Measurements from ENCODE around the gene YWHAQ. TPM values are rescaled to one million over a fixed set of nuclear protein-coding genes. Genes with fewer than 3 reads are reported as not detected.
"Not testable (repeated sequence)": the region's sequence is repeated elsewhere in the genome, so short reads cannot be mapped to it uniquely, and the experiment has no call there.

The YWHAQ gene
- total RNA-seq, 1 donor from 2014 or later = 408 TPM

DNA sequence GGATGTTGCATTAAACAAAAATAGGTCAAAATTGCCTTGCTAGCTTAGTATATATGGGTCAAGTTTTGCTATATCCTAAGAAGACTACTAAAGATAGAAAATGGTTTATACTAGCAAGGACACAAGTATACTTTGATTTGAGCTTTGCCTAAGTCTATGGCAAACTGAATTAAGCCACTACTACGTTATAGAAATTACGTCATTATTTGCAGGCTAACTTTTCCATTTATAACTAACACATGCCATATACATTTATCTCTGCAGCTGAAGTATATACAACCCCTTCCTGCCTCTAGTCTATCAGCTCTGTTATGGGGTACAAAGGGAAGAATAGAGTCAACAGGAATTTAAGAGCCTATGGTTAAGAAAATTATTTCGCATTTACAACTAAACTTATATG lies 16.2 kb downstream of the YWHAQ start:
- H3K9ac ChIP-seq (ENCODE audit: low read length) = no peak overlapping the region
- peaks cover 5% of the 10 kb centered on the region for H3K36me3 ChIP-seq (ENCODE audit: insufficient read depth, low read length)
- DNase-seq (ENCODE audit: low read depth) (no peak), FAIRE-seq (no peak)
- H3K27ac Mint-ChIP-seq (ENCODE audit: unreplicated experiment) = no peak overlapping the region
- no peaks in the 10 kb centered on the region for H3K9me3 Mint-ChIP-seq (ENCODE audit: unreplicated experiment)
- no peak overlapping the region for H3K4me3 ChIP-seq (ENCODE audit: insufficient read depth, low read depth, low read length)
- no peaks in the 10 kb centered on the region for H3K9me3 ChIP-seq (ENCODE audit: insufficient read depth, low read depth, low read length)
- H3K79me2 ChIP-seq (ENCODE audit: insufficient read depth, low read length) = peaks cover 99% of the 10 kb centered on the region
- peaks cover 24% of the 10 kb centered on the region for H3K4me1 ChIP-seq (ENCODE audit: insufficient read depth, low read length)
- no peaks in the 10 kb centered on the region for H3K27me3 Mint-ChIP-seq (ENCODE audit: low read depth, unreplicated experiment)
- peaks cover 34% of the 10 kb centered on the region for H3K4me1 Mint-ChIP-seq (ENCODE audit: low read depth, unreplicated experiment)
- H4K20me1 ChIP-seq (ENCODE audit: insufficient read depth, low read length) = peaks cover 98% of the 10 kb centered on the region
- no peak overlapping the region for H3K27ac ChIP-seq (ENCODE audit: low read depth, low read length)
- peaks cover 3% of the 10 kb centered on the region for H3K36me3 Mint-ChIP-seq (ENCODE audit: low read depth, unreplicated experiment)
- H3K27me3 ChIP-seq (ENCODE audit: insufficient read depth, low read length) = no peaks in the 10 kb centered on the region
- H3K4me2 ChIP-seq (ENCODE audit: low read length) = no peak overlapping the region
- TF ChIP-seq EZH2 (IDR thresholded peaks at IDR 0.05; ENCODE audit: insufficient read depth, low read length) (no peak), CTCF (IDR thresholded peaks at IDR 0.05; ENCODE audit: insufficient read depth, low read depth, low read length) (no peak)
- no peak overlapping the region for H2AFZ ChIP-seq (ENCODE audit: low read depth, low read length)
- H3K4me3 Mint-ChIP-seq (ENCODE audit: unreplicated experiment) = no peak overlapping the region

GRCh38 chr2:9613291-9613690 lies 17.5 kb downstream of the YWHAQ start:
- no peak overlapping the region for H3K27ac ChIP-seq (ENCODE audit: low read depth, low read length)
- H3K4me2 ChIP-seq (ENCODE audit: low read length) = peak overlapping the region; percentile 49
- no peak overlapping the region for H3K4me3 Mint-ChIP-seq (ENCODE audit: unreplicated experiment)
- H3K36me3 Mint-ChIP-seq (ENCODE audit: low read depth, unreplicated experiment) = peaks cover 3% of the 10 kb centered on the region
- no peaks in the 10 kb centered on the region for H3K9me3 ChIP-seq (ENCODE audit: insufficient read depth, low read depth, low read length)
- H3K4me1 ChIP-seq (ENCODE audit: insufficient read depth, low read length) = peaks cover 30% of the 10 kb centered on the region
- H3K27ac Mint-ChIP-seq (ENCODE audit: unreplicated experiment) = no peak overlapping the region
- H3K36me3 ChIP-seq (ENCODE audit: insufficient read depth, low read length) = peaks cover 5% of the 10 kb centered on the region
- no peak overlapping the region for H3K9ac ChIP-seq (ENCODE audit: low read length)
- no peak overlapping the region for H2AFZ ChIP-seq (ENCODE audit: low read depth, low read length)
- no peaks in the 10 kb centered on the region for H3K27me3 ChIP-seq (ENCODE audit: insufficient read depth, low read length)
- no peak for TF ChIP-seq EZH2 (IDR thresholded peaks at IDR 0.05; ENCODE audit: insufficient read depth, low read length)
- TF ChIP-seq CTCF (IDR thresholded peaks at IDR 0.05; ENCODE audit: insufficient read depth, low read depth, low read length) = no peak
- H3K4me3 ChIP-seq (ENCODE audit: insufficient read depth, low read depth, low read length) = no peak overlapping the region
- H3K9me3 Mint-ChIP-seq (ENCODE audit: unreplicated experiment) = no peaks in the 10 kb centered on the region
- H3K4me1 Mint-ChIP-seq (ENCODE audit: low read depth, unreplicated experiment) = peaks cover 28% of the 10 kb centered on the region
- peaks cover 99% of the 10 kb centered on the region for H3K79me2 ChIP-seq (ENCODE audit: insufficient read depth, low read length)
- no peaks in the 10 kb centered on the region for H3K27me3 Mint-ChIP-seq (ENCODE audit: low read depth, unreplicated experiment)
- FAIRE-seq = no peak
- peaks cover 98% of the 10 kb centered on the region for H4K20me1 ChIP-seq (ENCODE audit: insufficient read depth, low read length)
- peak; percentile 80 for DNase-seq (ENCODE audit: low read depth)

- H3K27me3 Mint-ChIP-seq (ENCODE audit: low read depth, unreplicated experiment); H3K27ac ChIP-seq (ENCODE audit: low read depth, low read length); H2AFZ ChIP-seq (ENCODE audit: low read depth, low read length); H3K36me3 ChIP-seq (ENCODE audit: insufficient read depth, low read length); FAIRE-seq; H3K4me3 ChIP-seq (ENCODE audit: insufficient read depth, low read depth, low read length); H3K9ac ChIP-seq (ENCODE audit: low read length); H3K27me3 ChIP-seq (ENCODE audit: insufficient read depth, low read length); H3K9me3 ChIP-seq (ENCODE audit: insufficient read depth, low read depth, low read length); H3K9me3 Mint-ChIP-seq (ENCODE audit: unreplicated experiment); H3K27ac Mint-ChIP-seq (ENCODE audit: unreplicated experiment); DNase-seq (ENCODE audit: low read depth); H3K4me3 Mint-ChIP-seq (ENCODE audit: unreplicated experiment); H3K4me2 ChIP-seq (ENCODE audit: low read length); H3K36me3 Mint-ChIP-seq (ENCODE audit: low read depth, unreplicated experiment): not testable (repeated sequence)
- peaks cover 33% of the 10 kb centered on the region for H3K4me1 ChIP-seq (ENCODE audit: insufficient read depth, low read length)
- H3K4me1 Mint-ChIP-seq (ENCODE audit: low read depth, unreplicated experiment) = peaks cover 38% of the 10 kb centered on the region
- H3K79me2 ChIP-seq (ENCODE audit: insufficient read depth, low read length) = peaks cover 100% of the 10 kb centered on the region
- peaks cover 99% of the 10 kb centered on the region for H4K20me1 ChIP-seq (ENCODE audit: insufficient read depth, low read length)
These were observed 19.3 kb downstream of the YWHAQ start for GRCh38 chr2:9611549-9611912.

Measured in astrocyte (in vitro differentiated cells and primary cell).